NCI-H748 treated with DMSO at 0.1 percent for 48 hours (cell line): ENCODE data around the gene PRKCH.

Source experiments
- DNase-seq: peaks from one replicate; lab custom pipeline; 2025; lab: John Stamatoyannopoulos, UW

Gene PRKCH

DNA sequence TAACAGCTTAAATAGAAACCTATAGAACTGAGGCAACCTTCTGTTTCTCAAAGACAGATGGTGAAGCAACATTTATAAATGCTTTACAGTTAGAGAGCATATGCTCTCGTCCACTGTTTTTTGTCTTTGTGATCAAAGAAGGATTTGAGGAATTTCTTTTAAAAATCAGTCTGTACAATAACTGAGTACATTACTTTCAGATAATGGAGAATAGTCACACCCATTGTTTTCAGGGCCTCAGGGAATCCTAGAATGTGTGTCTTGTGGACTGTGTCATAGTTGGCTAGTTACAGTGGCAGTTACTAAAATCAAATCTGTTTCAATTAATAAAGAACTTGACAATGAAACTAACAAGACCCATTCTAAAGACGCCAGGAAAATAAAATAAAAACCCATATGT lies 107.9 kb downstream of the PRKCH start:
- no peak for DNase-seq

DNA sequence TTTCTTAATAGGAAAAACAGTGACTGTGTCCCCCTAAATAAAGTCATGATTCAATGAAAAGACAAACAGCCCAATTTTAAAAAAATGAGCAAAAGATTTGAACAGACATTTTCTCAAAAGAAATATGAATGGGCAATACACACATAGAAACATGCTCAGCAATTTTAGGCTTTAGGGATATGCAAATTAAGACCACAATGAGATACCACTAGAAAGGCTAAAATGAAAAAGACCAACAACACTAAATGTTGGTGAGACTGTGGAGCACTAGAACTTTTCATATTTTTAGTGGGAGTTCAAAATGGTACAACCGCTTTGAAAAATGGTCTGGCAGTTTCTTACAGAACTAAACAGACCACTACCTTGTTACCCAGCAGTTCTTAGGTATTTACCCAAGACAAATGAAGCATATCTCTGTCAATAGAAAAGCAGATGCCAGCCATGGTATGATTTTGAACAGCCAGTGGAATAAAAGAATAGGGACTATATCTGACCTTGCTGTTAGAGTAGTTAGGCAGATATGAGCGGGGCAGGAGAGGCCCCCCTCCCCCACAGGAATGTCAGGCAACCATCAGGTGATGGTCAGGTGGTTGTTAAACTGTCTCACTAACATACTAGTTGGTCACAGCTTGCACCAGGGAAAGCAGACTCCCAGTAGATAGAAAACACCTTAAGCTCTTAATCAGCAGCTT lies 108.8 kb downstream of the PRKCH start:
- no peak for DNase-seq

DNA sequence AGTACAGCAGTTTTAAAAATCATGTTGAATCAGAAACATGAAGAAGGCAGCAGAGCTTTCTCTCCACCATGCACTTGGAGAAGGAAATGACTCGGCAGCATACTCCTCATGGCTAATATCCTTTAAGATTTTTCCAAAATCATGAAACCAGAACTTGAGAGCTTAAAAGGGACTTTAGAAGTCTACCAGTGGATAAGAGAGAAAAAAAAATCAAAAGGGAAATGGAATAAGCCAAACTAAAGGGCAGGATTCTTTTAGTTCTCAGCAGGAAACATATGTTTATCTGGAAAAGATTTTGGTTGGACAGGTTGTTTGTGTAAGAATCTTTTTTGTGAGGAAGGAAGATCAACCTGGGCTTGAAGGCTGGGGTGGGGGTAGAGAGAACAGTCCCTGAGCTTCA lies 111.8 kb downstream of the PRKCH start:
- no peak for DNase-seq

DNA sequence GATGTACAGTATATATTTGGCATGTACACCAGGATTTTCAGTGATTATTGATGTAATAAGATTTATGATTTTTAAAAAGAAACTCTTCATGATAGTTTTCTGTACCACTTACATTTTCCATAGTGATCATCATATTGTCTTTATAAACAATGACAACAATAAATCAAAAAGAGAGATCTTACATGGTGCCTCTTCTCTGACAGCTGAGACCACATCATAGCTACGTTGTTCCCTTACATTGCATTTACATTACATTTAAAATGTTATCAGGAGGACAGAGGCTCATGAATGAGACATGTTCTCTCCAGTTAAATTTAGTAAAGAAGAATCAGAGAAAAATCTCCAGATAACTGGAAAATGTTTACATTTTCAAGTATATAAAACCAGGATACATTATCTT lies 112.4 kb downstream of the PRKCH start:
- DNase-seq: no peak

DNA sequence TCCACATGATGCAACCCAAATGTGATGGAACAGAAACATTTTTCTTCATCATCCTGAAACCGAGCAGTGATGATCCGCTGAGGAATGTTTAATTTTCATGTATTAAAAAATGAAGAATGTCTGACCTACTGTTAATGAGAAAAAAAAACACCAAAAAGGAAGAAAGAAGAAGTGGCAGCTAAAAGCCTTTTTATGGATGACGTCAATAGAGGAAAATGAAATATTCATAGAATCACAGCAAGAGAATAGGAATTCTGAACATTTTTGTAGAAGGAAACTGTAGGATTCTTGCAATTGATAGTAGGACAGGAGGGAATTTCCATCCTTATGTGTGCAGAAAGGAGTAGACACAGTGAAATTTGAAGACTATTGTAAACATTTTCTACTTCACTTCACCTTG lies 112.9 kb downstream of the PRKCH start:
- no peak for DNase-seq

DNA sequence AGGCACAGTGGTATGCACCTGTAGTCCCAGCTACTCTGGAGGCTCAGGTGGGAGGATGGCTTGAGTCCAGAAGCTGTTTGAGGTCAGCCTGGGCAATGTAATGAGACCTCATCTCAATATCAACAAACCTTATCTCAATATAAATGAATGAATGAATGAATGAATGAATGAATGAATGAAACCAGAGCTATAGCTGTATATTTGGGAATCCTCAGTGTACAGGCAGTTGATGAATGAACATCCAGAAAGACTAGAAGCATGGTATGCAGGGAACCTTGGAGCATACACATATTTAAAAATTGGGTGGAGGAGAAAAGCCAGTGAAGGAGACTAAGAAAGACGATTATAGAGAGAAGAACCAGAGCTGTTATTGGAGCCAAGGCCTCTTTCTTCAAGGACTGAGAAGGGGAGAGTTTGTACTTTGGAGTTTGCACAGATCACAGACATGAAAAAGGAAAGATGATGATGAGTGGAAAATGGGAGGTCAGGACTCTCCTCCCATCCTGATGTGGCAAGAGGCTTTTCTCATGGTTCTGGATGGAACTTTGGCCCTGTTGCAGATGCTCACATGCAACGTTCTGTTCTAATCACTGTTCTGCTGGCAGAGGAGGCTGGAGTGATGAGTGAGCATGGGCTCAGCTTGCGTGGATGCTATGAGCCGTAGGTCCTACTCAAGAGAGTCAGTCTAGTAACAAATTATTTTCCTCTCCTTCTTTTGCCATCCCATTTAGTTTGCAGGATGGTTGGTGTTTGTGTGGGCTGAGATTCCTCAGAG lies 114.4 kb downstream of the PRKCH start:
- no peak for DNase-seq

DNA sequence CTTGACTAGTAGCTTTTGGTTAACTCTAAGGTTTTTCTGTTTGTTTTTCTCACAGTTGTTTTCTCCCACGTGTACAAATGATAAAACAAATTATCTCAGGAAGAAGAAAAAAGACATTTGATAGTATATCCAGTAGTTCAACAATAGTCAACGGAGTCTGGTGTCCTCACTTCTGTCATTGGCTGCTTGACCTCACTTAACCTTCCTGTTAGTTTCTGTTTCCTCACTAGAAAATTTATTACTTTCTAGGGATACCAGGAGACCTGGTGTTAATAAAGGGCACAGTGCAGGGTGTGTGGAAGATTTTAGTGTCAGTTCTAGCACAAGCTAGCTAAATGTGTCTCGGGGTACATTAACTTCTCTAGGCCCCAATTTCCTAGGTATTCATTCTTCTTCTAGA lies 116.0 kb downstream of the PRKCH start:
- no peak for DNase-seq

DNA sequence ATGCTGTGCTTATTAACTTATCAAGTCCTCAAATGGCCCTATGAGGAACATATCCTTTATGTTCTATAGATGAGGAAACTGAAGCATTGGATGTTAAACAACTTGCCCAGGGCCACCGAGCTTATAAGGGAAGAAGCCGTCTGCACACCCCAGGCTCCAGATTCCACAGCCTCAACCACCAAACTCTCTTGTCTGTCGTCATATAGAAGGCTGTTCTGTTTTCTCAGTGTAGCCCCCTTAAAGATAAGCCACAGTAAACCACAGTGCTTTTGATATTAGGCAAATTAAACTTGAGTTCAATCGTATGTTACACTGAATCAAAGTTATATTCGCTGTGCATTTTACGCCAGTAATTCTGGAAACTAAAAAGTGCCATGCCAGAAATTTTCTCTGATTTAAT lies 116.7 kb downstream of the PRKCH start:
- DNase-seq: no peak

DNA sequence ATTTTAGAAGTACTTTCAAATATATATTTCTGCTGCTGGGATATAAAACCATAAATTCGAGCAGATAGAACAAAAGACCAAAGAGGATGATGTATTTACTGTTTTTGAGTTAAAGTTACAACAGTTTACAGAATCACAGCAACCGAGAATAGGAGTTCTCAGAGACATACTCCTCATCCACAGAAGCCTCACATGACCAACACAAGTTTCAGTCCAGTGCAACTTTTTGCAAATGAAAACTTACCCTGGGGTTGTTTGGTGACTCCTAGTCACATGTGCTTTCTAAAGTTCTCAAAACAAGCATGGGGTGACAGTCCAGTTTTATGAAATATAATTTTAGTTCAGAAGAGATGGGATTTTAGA lies 117.1 kb downstream of the PRKCH start:
- no peak for DNase-seq

DNA sequence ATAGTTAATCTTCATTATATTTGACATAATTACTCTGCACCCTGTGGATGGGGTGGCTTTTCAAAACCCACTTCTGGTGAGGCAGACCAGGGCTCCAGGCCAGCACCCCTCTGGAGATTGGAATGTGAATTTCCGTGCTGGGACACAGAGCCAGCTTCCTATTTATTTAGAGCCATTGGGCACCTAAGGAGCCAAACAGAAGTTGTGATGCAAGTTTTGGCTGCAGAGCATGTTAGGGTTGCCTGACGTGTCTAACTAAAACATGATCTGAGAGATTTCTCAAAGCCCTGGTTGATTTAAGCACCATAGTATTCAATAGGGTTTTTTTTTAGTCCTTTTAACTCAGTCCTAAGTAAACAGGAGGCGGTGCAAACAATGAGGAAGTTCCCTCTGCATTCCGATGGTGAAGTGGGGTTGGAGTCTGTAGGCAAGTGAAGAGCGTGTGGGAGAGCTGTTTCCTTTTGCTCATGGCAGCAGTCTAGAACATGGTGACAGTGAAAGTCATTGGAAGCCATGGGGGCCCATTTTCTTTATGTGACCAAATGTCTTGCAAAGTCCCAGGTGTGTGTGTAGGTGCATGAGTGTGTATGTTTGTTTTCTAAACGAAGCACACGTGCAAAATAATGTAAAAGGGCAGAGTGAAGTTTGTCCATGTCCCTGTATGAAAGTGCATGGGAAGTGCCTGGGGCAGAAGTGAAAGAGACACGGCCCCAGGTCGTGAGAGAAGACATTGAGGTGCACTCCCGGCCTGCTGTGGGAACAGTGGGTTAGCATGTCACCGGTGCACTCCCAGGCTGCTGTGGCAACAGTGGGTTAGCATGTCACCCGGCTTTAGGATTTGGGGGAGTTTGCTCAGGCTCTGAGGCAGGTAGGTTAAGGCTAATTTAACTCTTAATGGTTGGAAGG lies 117.7 kb downstream of the PRKCH start:
- no peak for DNase-seq

DNA sequence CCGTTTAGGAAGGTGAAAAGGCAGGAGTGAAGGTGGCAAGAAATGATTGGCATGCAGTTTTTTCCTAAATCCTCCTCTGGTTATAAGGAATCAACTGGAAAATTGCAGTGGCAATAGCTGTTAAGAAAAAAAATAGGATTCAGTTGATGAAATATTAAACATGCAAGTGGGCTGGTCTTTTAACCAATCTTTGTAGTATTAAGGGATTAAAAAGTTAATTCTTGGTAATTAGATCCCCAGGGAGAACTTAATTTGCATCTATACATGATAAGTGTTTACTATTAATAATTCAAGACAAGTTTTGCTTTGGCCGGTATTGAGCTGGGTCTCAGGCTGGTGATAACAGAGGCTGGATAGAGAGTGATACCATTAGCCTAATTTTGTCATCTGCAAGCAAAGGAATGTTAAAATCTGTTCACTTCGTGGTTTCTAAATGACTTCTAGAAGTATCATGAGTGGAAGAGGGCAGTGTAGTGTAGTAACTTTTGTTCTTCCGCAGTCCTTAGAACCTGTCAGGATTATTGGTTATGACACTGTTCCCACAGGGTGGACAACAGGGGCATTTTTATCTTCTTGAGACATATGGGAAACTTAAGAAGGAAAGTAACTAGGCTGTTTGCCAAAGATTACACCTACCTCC lies 118.5 kb downstream of the PRKCH start:
- no peak for DNase-seq

DNA sequence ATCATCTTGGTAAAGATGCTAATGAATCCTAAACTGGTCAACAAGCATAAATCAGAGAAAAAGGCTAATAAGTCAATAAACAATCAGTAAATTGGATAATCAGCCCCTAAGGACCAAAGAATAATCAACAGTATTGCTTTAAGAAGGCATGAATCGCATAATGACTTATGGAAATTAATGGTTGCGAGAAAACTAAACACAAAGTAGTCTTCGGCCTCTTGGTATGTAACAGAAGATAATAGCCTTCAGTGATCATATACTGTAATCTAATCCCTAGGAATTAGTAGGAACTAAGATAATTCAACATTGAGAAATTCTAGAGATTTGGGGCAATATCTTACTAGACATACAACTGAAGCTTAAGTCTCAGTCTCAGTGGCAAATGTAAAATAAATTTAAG lies 122.1 kb downstream of the PRKCH start:
- DNase-seq: no peak

DNA sequence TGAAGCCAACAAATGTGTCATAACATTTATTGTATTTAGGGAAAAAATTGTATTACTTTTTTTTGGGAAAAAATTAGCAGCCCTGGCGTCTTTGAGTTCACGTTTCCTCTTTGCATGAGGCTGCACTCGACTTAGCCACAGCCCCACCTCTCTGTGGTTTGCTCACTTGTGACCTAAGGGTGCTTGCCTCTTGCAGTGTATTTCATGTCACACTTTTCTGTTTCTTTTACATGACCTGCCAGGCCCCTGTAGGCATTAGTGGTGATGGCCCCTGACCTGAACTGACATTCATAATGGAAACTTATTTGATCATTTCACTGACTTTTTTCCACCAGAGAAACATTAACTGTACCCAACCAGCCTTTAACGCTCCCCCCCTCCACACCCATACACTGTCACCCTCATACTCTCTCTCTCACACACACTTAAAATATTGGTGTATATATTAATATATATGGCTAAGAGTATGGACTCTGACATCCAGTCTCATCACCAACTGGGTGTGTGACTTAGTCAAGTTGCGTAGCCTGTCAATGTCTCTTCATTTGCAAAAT lies 122.9 kb downstream of the PRKCH start:
- DNase-seq: no peak

DNA sequence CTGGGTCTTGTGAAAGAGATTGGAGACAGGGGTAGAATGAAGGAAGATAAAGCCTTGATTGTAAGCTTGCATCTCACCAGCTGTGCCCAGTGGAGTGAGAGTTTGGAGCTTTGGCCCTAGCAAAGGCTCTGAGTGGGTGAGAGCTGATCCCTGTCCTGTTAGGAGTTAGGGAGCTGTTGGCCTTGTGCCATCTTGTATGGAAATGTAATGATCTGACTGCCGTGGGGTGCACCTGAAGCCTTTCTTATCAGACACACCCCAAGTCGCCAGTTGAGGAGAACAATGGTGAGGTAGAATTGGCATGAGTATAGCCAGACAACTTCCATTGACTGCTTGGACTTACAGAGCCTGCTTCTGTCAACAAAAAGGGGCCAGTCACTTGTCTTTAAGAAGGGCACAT lies 130.1 kb downstream of the PRKCH start:
- DNase-seq: no peak

DNA sequence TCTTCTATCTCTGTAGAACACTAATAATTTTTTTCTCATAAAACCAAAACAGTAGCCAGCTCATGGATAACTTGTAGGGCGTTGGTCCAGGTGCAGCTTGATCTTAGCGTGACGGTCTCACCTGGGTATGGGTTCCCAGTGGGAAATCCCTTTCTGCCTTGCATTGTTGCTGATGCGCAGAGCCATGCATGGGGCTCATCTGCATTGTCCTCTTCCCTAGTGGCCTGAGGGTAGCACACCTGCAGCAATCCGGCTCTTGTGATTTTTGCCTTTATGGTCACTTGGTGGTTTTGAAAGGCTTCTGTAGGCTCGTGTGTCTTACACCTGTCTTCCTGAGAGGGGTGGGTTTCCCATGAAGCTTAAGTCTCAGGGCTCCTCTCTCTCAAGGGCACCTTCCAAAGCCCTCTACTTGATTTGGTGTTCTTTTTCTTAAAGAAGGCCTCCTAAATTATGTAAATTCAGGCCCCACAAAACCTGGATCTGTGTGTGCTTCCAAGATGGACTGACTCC lies 130.6 kb downstream of the PRKCH start:
- no peak for DNase-seq

DNA sequence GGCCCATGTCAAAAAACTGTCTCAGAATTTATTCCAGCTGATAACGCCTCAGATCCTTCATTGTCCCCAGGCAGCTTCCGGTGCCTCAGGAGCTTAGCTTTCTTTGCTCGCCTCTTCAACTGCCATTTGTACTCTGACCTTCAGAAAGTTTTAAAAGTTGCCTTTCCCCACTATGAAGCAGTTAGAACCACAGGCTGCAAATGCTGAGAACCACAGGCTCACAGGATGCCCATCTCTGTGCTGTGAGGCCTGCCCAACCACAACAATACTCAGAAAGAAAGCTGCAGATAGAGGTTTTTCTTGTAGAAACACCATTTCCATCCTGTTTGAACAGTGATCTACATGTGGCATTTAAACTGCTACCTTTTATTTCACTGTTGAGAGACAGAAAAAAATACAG lies 131.1 kb downstream of the PRKCH start:
- DNase-seq: no peak

DNA sequence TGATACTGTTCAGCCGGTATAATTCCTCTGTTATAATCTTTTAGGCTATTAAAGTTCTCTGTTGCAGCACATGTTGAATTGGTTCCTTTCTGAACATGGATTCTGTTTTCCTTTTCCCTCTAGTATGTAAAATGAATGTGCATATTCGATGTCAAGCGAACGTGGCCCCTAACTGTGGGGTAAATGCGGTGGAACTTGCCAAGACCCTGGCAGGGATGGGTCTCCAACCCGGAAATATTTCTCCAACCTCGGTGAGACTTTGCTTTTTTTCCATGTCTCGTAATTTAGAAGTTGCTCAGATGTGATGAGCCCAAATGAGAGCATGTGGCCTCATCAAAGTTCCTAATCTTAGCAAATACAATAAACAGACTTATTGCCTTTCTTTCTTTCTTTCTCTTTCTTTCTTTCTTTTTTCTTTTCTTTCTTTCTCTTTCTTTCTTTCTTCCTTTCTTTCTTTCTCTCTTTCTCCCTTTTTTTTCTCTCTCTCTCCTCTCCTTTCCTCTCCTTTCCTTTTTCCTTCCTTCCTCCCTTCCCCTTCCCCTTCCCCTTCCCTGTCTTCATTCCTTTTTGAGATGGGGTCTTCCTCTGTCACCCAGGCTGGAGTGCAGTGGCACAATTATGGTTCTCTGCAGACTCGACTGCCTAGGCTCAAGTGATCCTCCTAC lies 131.9 kb downstream of the PRKCH start:
- no peak for DNase-seq

DNA sequence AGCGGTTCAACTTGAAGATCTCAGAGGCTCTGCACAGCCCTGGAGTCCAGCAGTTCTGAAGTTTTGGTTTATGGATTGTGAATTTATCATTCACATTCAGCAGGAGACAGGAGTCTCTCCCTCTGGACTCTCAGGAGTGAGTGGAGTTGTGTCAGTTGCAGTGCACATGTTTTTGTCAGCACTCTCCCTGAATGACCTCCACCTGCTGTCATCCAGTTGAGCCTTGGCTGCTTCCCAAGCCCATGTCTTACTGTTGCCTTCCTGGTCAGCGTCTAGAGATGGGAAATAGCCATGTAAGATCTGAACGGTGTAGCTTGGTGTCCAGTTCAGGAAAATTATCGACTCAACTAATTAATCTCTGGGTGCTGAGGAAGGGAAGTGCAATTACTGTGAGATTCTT lies 133.2 kb downstream of the PRKCH start:
- no peak for DNase-seq

DNA sequence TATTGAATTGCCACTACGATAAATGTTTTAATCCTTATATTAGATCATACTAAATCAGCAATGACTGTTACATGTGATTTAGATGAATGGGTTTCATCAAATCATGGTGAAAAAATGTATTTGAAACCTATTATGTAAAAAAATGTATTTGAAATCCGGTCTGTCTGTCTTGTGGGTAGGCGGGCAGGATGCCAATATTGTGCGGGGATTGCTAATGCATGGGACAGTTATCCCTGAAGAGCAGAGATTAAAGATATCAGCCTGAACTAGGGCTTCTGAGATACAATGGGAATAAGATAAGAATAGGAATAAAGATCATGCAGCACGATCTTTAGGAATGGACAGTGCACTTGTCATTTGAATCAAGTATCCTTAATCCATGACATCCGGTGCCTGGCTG lies 134.0 kb downstream of the PRKCH start:
- no peak for DNase-seq

DNA sequence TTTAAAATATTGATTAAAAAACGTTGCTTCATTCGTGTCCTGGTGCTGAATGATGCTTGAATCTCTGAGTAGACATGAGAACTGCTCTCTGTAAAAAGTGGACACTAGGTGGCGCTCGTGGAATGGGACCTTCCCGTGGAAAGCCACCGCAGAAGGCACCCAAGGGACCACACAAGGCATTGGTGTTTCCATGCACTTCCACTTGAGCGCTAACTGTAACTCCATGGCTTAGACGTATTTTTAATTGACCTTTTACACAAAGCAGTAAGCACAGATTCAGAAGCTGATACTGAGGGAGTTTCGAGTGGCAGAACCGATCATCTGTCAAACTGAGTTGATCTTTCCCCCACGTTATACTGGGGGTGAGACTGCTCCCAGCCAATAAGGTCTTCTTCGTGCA lies 135.3 kb downstream of the PRKCH start:
- DNase-seq: peak; percentile 66

DNA sequence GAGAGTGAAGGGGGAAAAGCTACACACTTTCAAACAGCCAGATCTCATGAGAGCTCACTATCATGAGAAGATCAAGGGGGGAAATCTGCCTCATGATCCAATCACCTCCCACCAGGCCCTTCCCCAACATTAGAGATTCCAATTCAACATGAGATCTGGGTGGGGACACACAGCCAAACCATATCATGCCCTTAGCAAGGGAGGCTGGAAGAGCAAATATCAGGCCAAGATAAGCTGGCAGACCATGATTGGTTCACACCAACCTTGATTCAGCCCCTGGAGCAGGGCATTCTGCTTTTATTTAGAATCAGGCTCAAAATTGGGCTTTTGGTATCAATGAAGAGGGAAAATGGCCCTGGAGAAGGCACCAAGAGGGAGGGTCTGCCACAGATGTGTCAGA lies 137.4 kb downstream of the PRKCH start:
- no peak for DNase-seq
